Fibroblast of lung (primary cell): ENCODE results near the gene L3MBTL3. TPM values are rescaled to one million over a fixed set of nuclear protein-coding genes. Genes with fewer than 3 reads are reported as not detected.

Source experiments
- DNase-seq, 2 donors: peaks; one replicate each; pipeline versions ENCODE4 v3.0.0 to v3.0.0-alpha.2; 2010; ENCODE audit warnings: low read depth in 2 of 2
- H2AFZ ChIP-seq: 2 replicates; pipeline ENCODE4 v1.5.1; 2012; ENCODE audit warnings: low read length, control low read depth, inconsistent platforms
- H3K27ac ChIP-seq: 2 replicates; pipeline ENCODE4 v1.5.1; 2011; ENCODE audit warnings: low read length, control low read depth; ENCODE audit not compliant: insufficient read depth
- H3K27me3 ChIP-seq: 2 replicates; pipeline ENCODE4 v1.5.1; 2011; ENCODE audit warnings: mild to moderate bottlenecking, low read length; ENCODE audit not compliant: control insufficient read depth, insufficient read depth
- H3K36me3 ChIP-seq: 2 replicates; pipeline ENCODE4 v1.5.1; 2011; ENCODE audit warnings: low read length; ENCODE audit not compliant: control insufficient read depth, insufficient read depth
- H3K4me1 ChIP-seq: 2 replicates; pipeline ENCODE4 v1.5.1; 2011; ENCODE audit warnings: low read length; ENCODE audit not compliant: control insufficient read depth, insufficient read depth; ENCODE audit errors: extremely low read depth
- H3K4me2 ChIP-seq: 2 replicates; pipeline ENCODE4 v1.5.1; 2011; ENCODE audit warnings: low read length, control low read depth; ENCODE audit not compliant: insufficient read depth; ENCODE audit errors: extremely low read depth
- H3K4me3 ChIP-seq, 4 experiments: fragments of 200-600 bp in 1 of 4; sonication (generic) in 1 of 4; replicated peaks in 1 of 4; 2 replicates each; pipeline ENCODE4 v1.5.1; 2011 to 2016; ENCODE audit warnings: low read length in 4 of 4, low read depth in 3 of 4, mild to moderate bottlenecking in 3 of 4, control low read depth in 2 of 4, inconsistent platforms in 1 of 4, mixed read lengths in 1 of 4; ENCODE audit not compliant: insufficient read depth in 1 of 4; ENCODE audit errors: control extremely low read depth in 1 of 4
- H3K79me2 ChIP-seq: 2 replicates; pipeline ENCODE4 v1.5.1; 2012; ENCODE audit warnings: mild to moderate bottlenecking, low read length, inconsistent platforms; ENCODE audit not compliant: control insufficient read depth, insufficient read depth
- H3K9ac ChIP-seq: 2 replicates; pipeline ENCODE4 v1.5.1; 2011; ENCODE audit warnings: mild to moderate bottlenecking, low read length, control low read depth; ENCODE audit not compliant: insufficient read depth
- H3K9me3 ChIP-seq: 2 replicates; pipeline ENCODE4 v1.5.1; 2012; ENCODE audit warnings: low read depth, low read length; ENCODE audit not compliant: control insufficient read depth, insufficient read depth
- H4K20me1 ChIP-seq: 2 replicates; pipeline ENCODE4 v1.5.1; 2011; ENCODE audit warnings: low read length; ENCODE audit not compliant: control insufficient read depth, insufficient read depth; ENCODE audit errors: extremely low read depth
- CTCF ChIP-seq, 2 donors: IDR thresholded peaks in 1 of 2; conservative IDR thresholded peaks in 1 of 2; 1 replicate in 1 of 2; 2 replicates in 1 of 2; pipeline ENCODE4 v1.5.1; 2011 to 2012; ENCODE audit warnings: low read length in 2 of 2, control low read depth in 1 of 2, inconsistent platforms in 1 of 2, low read depth in 1 of 2, mild to moderate bottlenecking in 1 of 2
- EZH2 ChIP-seq: IDR thresholded peaks from 2 replicates; pipeline ENCODE4 v1.5.1; 2012; ENCODE audit warnings: low read length, control low read depth, mild to moderate bottlenecking; ENCODE audit errors: missing control alignments
- polyA plus RNA-seq, 2 donors: library from polyadenylated mRNA; depleted of rRNA in 1 of 2; stranded (reverse) in 1 of 2; unstranded in 1 of 2; fragments of >200 nt; gene quantifications; 2 replicates each; pipeline ENCODE4 v1.2.1, GENCODE V29; 2011 to 2012; ENCODE audit warnings: missing spikeins in 1 of 2
- total RNA-seq: library from RNA; depleted of rRNA; stranded (reverse); fragments of >200 nt; gene quantifications from 2 replicates; pipeline ENCODE4 v1.2.1, GENCODE V29; 2014

Gene L3MBTL3
- total and polyA plus RNA-seq, 2 donors (not counting 1 experiment from before 2014, with no cell fraction given) = 5.6 to 6.7 TPM

- Histone ChIP-seq H2AFZ (peak overlapping the region; percentile 44), H3K79me2 (no peaks in the 10 kb centered on the region), H3K9ac (no peak overlapping the region), H3K36me3 (no peaks in the 10 kb centered on the region), H3K4me2 (peak overlapping the region; percentile 36), H3K9me3 (no peaks in the 10 kb centered on the region), H3K27ac (no peak overlapping the region), H3K27me3 (no peaks in the 10 kb centered on the region), H3K4me1 (peaks cover 2% of the 10 kb centered on the region), H3K4me3 (peak overlapping the region; percentile 59 to 81 (median 76)), H4K20me1 (no peaks in the 10 kb centered on the region)
- peak; percentile 88 to 97 for DNase-seq
- TF ChIP-seq EZH2 = no peak
- peak; percentile 84 to 90 for TF ChIP-seq CTCF (conservative IDR thresholded peaks at IDR 0.05 in 1 of 2, IDR thresholded peaks at IDR 0.05 in 1 of 2; ENCODE audit: low read depth in 1 of 2, low read length in 2 of 2)
Observed at GRCh38 chr6:130020907-130021629, 2.7 kb downstream of the L3MBTL3 start.

- Histone ChIP-seq H3K9ac (no peak overlapping the region), H2AFZ (no peak overlapping the region), H3K4me1 (no peaks in the 10 kb centered on the region), H3K36me3 (no peaks in the 10 kb centered on the region), H4K20me1 (no peaks in the 10 kb centered on the region), H3K79me2 (no peaks in the 10 kb centered on the region), H3K4me3 (no peak overlapping the region), H3K27ac (no peak overlapping the region), H3K27me3 (no peaks in the 10 kb centered on the region), H3K4me2 (no peak overlapping the region), H3K9me3 (no peaks in the 10 kb centered on the region)
- TF ChIP-seq CTCF (conservative IDR thresholded peaks at IDR 0.05 in 1 of 2, IDR thresholded peaks at IDR 0.05 in 1 of 2; ENCODE audit: low read depth in 1 of 2, low read length in 2 of 2) (no peak), EZH2 (no peak)
- DNase-seq = peak in 1 of 2 donors; percentile 23
Observed at GRCh38 chr6:130026859-130027258, 8.5 kb downstream of the L3MBTL3 start.

- H3K27ac ChIP-seq = no peak overlapping the region
- H2AFZ ChIP-seq = no peak overlapping the region
- no peaks in the 10 kb centered on the region for H4K20me1 ChIP-seq
- H3K9me3 ChIP-seq = no peaks in the 10 kb centered on the region
- no peak overlapping the region for H3K4me2 ChIP-seq
- TF ChIP-seq CTCF (conservative IDR thresholded peaks at IDR 0.05 in 1 of 2, IDR thresholded peaks at IDR 0.05 in 1 of 2; ENCODE audit: low read depth in 1 of 2, low read length in 2 of 2) (no peak), EZH2 (no peak)
- H3K36me3 ChIP-seq = no peaks in the 10 kb centered on the region
- DNase-seq = no peak
- H3K9ac ChIP-seq = no peak overlapping the region
- H3K4me1 ChIP-seq = no peaks in the 10 kb centered on the region
- no peaks in the 10 kb centered on the region for H3K27me3 ChIP-seq
- no peaks in the 10 kb centered on the region for H3K79me2 ChIP-seq
- H3K4me3 ChIP-seq = no peak overlapping the region
Observed at GRCh38 chr6:130027948-130028347, 9.6 kb downstream of the L3MBTL3 start.
